DOHH2 (cell line): ENCODE results near the gene SPP2.

Experiments used
- H3F3A ChIP-seq: fragments of 200-600 bp; sonication (generic), shearing (Covaris generic); 2 replicates; pipeline ENCODE4 v1.6.0; 2016; ENCODE audit warnings: antibody characterized with exemption, mild to moderate bottlenecking; ENCODE audit not compliant: control insufficient read depth, insufficient read depth
- H3K27ac ChIP-seq: fragments of 200-600 bp; sonication (generic); 2 replicates; pipeline ENCODE4 v1.5.1; 2014; ENCODE audit warnings: low read depth, mild to moderate bottlenecking, low read length, moderate library complexity
- H3K27me3 ChIP-seq: fragments of 200-600 bp; sonication (generic); 2 replicates; pipeline ENCODE4 v1.6.1; 2014; ENCODE audit warnings: mild to moderate bottlenecking, low read length, mixed read lengths; ENCODE audit not compliant: control insufficient read depth
- H3K36me3 ChIP-seq: fragments of 200-600 bp; sonication (generic); 2 replicates; pipeline ENCODE4 v1.6.1; 2014; ENCODE audit warnings: mild to moderate bottlenecking, low read length, moderate library complexity, mixed read lengths; ENCODE audit not compliant: control insufficient read depth
- H3K4me1 ChIP-seq: fragments of 200-600 bp; sonication (generic); 2 replicates; pipeline ENCODE4 v1.6.1; 2014; ENCODE audit warnings: mild to moderate bottlenecking, low read length, mixed read lengths; ENCODE audit not compliant: control insufficient read depth
- H3K4me2 ChIP-seq: fragments of 200-600 bp; sonication (generic); 2 replicates; pipeline ENCODE4 v1.6.0; 2014; ENCODE audit warnings: mild to moderate bottlenecking, low read length, moderate library complexity
- H3K4me3 ChIP-seq: fragments of 200-600 bp; sonication (generic); 2 replicates; pipeline ENCODE4 v1.5.1; 2014; ENCODE audit warnings: mild to moderate bottlenecking, low read length, mixed read lengths
- H3K79me2 ChIP-seq: fragments of 200-600 bp; sonication (generic); 2 replicates; pipeline ENCODE4 v1.6.1; 2014; ENCODE audit warnings: mild to moderate bottlenecking, low read length, mixed read lengths; ENCODE audit not compliant: control insufficient read depth
- H3K9me2 ChIP-seq: fragments of 200-600 bp; sonication (generic); replicated peaks from 2 replicates; pipeline ENCODE4 v1.6.1; 2014; ENCODE audit warnings: mild to moderate bottlenecking, low read length, mixed read lengths; ENCODE audit not compliant: control insufficient read depth
- H3K9me3 ChIP-seq: fragments of 200-600 bp; sonication (generic); 2 replicates; pipeline ENCODE4 v1.6.1; 2014; ENCODE audit warnings: antibody characterized with exemption, low read length, mixed read lengths; ENCODE audit not compliant: control insufficient read depth, insufficient read depth
- H4K20me1 ChIP-seq: fragments of 200-600 bp; sonication (generic); 2 replicates; pipeline ENCODE4 v1.6.0; 2014; ENCODE audit warnings: low read depth, mild to moderate bottlenecking, antibody characterized with exemption, low read length, moderate library complexity; ENCODE audit not compliant: control insufficient read depth, insufficient read depth
- CTCF ChIP-seq: fragments of 200-600 bp; sonication (generic); IDR thresholded peaks from one replicate; pipeline ENCODE4 v1.5.1; 2014; ENCODE audit warnings: antibody characterized with exemption, mild to moderate bottlenecking, low read depth, low read length; ENCODE audit not compliant: poor library complexity, severe bottlenecking
- EZH2phosphoT487 ChIP-seq: fragments of 200-600 bp; sonication (generic); IDR thresholded peaks from 2 replicates; pipeline ENCODE4 v1.6.1; 2017; ENCODE audit warnings: borderline replicate concordance, mild to moderate bottlenecking, antibody characterized with exemption, low read length, moderate library complexity, mixed read lengths

The SPP2 gene

GRCh38 chr2:234071664-234072063 is 21.2 kb downstream of the SPP2 start:
- H4K20me1 ChIP-seq: no peaks in the 10 kb centered on the region
- no peak overlapping the region for H3K4me3 ChIP-seq
- no peaks in the 10 kb centered on the region for H3K9me2 ChIP-seq
- H3K4me1 ChIP-seq: no peaks in the 10 kb centered on the region
- H3F3A ChIP-seq: no peaks in the 10 kb centered on the region
- no peaks in the 10 kb centered on the region for H3K9me3 ChIP-seq
- no peaks in the 10 kb centered on the region for H3K27me3 ChIP-seq
- no peak for TF ChIP-seq CTCF
- no peak for TF ChIP-seq EZH2phosphoT487
- no peaks in the 10 kb centered on the region for H3K79me2 ChIP-seq
- H3K27ac ChIP-seq: no peak overlapping the region
- no peaks in the 10 kb centered on the region for H3K36me3 ChIP-seq
- H3K4me2 ChIP-seq: no peak overlapping the region

- Histone ChIP-seq H3F3A (no peaks in the 10 kb centered on the region), H3K9me2 (no peaks in the 10 kb centered on the region), H3K27me3 (no peaks in the 10 kb centered on the region), H3K4me1 (no peaks in the 10 kb centered on the region), H3K4me2 (no peak overlapping the region), H3K27ac (no peak overlapping the region), H3K4me3 (no peak overlapping the region), H3K79me2 (no peaks in the 10 kb centered on the region), H4K20me1 (no peaks in the 10 kb centered on the region), H3K9me3 (no peaks in the 10 kb centered on the region), H3K36me3 (no peaks in the 10 kb centered on the region)
- TF ChIP-seq EZH2phosphoT487 (no peak), CTCF (no peak)
Measured at GRCh38 chr2:234072454-234072853, 22.0 kb downstream of the SPP2 start.

- no peaks in the 10 kb centered on the region for H3F3A ChIP-seq
- H3K27ac ChIP-seq: no peak overlapping the region
- H3K4me3 ChIP-seq: no peak overlapping the region
- H3K4me1 ChIP-seq: no peaks in the 10 kb centered on the region
- H3K27me3 ChIP-seq: no peaks in the 10 kb centered on the region
- no peaks in the 10 kb centered on the region for H4K20me1 ChIP-seq
- TF ChIP-seq CTCF: no peak
- TF ChIP-seq EZH2phosphoT487: no peak
- H3K36me3 ChIP-seq: no peaks in the 10 kb centered on the region
- no peak overlapping the region for H3K4me2 ChIP-seq
- H3K9me2 ChIP-seq: no peaks in the 10 kb centered on the region
- H3K79me2 ChIP-seq: no peaks in the 10 kb centered on the region
- no peaks in the 10 kb centered on the region for H3K9me3 ChIP-seq
Measured at GRCh38 chr2:234074751-234075517, 24.4 kb downstream of the SPP2 start.
